RWPE1 (cell line): ENCODE measurements around the gene NGEF.

Experiments
- CTCF ChIA-PET: fragments of 350-600 bp; sonication (Branson Sonifier 250); formaldehyde crosslinking; extraction: SDS; loops from one replicate; lab custom pipeline; 2021; lab: Yijun Ruan, JAX
- POLR2A ChIA-PET: fragments of 400-600 bp; formaldehyde crosslinking; extraction: SDS; loops from one replicate; lab custom pipeline; 2020; ENCODE audit warnings: antibody characterized with exemption; ENCODE audit not compliant: low non-redundant PET; lab: Yijun Ruan, JAX
- DNase-seq: peaks from one replicate; pipeline ENCODE4 v3.0.0; 2012; ENCODE audit warnings: low spot score
- H3K27ac ChIP-seq: fragments of 450-650 bp; 2 replicates; pipeline ENCODE4 v1.5.1; 2017
- TF ChIP-seq, protein P1 (sequence below): fragments of 450-650 bp; conservative IDR thresholded peaks from 2 replicates; pipeline ENCODE4 v1.5.1; 2017; ENCODE audit warnings: low read depth, mild to moderate bottlenecking

Gene NGEF

DNA sequence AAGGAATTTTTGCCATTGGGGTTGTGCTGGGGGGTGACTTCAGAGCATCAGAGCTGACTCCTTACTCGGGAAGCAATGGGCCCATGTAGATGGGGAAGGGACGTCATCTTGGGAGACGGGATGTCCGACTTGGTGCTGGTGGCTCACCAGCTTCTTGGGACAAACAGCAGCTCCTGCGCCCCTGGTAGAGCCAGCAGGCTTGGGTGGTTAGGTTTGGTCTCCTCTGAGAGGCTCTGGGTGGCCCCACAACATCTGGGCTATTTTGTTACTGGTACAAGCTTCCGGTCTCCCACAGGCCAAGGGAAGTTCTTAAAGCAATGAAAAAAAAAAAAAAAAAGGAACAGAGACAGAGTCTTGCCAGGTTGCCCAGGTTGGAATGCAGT lies 1.8 kb downstream of the NGEF start:
- POLR2A ChIA-PET: no interaction called here
- DNase-seq: no peak
- CTCF ChIA-PET: interaction anchor here (0.6 kb wide), 1 partner anchor 91 kb away, joined by 3 read pairs; no protein-coding TSS in a partner anchor
- H3K27ac ChIP-seq: no peak overlapping the region
- TF ChIP-seq, protein P1, sequence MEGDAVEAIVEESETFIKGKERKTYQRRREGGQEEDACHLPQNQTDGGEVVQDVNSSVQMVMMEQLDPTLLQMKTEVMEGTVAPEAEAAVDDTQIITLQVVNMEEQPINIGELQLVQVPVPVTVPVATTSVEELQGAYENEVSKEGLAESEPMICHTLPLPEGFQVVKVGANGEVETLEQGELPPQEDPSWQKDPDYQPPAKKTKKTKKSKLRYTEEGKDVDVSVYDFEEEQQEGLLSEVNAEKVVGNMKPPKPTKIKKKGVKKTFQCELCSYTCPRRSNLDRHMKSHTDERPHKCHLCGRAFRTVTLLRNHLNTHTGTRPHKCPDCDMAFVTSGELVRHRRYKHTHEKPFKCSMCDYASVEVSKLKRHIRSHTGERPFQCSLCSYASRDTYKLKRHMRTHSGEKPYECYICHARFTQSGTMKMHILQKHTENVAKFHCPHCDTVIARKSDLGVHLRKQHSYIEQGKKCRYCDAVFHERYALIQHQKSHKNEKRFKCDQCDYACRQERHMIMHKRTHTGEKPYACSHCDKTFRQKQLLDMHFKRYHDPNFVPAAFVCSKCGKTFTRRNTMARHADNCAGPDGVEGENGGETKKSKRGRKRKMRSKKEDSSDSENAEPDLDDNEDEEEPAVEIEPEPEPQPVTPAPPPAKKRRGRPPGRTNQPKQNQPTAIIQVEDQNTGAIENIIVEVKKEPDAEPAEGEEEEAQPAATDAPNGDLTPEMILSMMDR: no peak

DNA sequence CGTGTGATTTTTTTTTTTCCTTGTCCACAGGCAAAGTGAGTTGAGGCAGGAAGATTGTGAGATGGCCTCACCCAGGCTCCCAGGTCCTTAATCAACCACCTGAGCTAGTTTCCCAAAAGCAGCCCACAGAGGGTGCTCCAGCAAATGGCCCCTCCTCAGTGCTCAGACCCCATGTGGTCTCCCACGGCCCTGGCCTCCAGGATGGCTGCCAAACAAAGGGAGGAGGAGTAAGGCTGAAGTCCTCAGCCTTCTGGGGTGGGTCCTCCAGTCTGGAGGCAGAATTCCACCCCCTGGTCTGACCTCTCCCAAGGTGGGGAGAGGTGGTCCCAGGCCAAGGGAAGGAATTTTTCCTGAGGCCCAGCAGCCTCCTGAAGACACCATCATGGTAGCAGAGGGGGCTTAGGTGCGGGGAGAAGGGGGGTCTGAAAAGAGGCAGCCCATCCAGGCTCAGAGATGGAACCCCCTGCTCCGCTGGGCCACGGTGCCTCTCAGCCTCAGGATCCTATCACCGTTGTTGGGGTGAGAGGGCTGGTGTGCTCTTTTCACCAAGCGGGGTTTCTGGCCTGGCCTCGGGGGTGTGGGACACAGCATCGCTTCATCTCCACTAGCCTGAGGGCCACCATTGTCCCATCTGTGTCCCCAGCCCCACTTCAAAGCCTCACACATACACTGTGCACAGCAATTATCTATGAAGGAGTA lies 2.3 kb downstream of the NGEF start:
- TF ChIP-seq, protein P1: no peak
- POLR2A ChIA-PET: no interaction called here
- CTCF ChIA-PET: interaction anchor here (0.6 kb wide), 1 partner anchor 92 kb away, joined by 3 read pairs; no protein-coding TSS in a partner anchor

DNA sequence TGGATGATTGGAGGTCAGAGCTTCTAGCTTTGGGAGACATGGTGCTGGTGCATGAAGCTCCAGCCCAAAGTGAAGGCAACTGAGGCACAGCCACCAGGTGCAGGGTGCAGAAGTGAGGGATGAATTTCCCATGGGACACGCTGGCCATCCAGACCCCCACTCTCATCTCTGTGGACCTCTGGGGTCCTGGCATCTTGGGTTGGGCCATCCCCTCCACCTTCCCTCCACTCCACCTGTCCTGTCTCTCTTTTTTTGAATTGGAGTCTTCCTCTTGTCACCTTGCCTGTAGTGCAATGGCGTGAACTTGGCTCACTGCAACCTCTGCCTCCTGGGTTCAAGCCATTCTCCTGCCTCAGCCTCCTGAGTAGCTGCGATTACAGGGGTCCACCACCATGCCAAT lies 3.4 kb downstream of the NGEF start:
- TF ChIP-seq, protein P1: no peak
- no peak for DNase-seq
- H3K27ac ChIP-seq: no peak overlapping the region
- CTCF ChIA-PET: no interaction called here
- POLR2A ChIA-PET: no interaction called here

More for the DNA sequence above, 2.3 kb downstream of the NGEF start:
- no peak for DNase-seq
- no peak overlapping the region for H3K27ac ChIP-seq

DNA sequence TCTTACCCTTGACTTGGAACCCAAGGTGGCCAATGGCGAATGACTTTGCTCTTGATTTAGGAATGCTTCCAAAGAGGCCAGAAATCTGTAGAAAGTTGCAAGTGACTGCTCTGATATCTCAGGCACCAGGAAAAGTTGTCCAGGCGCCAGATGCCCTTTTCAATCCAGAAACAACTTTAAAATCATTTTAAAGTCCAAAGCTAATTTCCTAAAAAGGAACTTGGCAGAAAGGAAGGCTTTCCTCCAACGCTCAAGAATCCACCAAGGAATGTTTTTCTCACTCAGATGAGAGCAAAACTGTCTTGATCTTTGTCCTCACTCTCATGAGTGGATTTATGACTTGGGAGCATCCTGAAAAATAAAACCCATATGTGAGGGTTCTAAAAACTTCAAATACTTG lies 5.3 kb downstream of the NGEF start:
- TF ChIP-seq, protein P1: no peak
- H3K27ac ChIP-seq: no peak overlapping the region
- CTCF ChIA-PET: no interaction called here
- POLR2A ChIA-PET: no interaction called here
- DNase-seq: no peak

DNA sequence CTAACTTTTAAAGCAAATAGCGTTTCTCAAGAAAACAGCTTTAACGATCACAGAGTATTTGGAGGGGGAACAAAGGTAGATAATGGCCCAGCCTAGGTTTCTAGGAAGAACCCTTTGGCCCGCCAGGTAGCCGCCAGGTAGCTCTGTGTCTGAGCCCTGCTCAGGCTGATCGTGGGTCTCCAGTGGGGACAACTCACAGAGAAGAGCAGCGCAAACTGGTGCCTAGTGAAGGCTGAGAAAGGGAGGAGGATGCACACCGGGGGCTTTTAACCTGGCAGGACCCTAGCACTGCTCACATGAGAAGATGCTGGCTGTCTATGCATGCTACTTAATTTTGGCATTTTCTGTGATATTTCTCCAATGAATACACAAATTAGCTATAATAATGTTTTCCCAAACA lies 5.8 kb downstream of the NGEF start:
- ChIA-PET CTCF (interaction anchor here (0.6 kb wide), 1 partner anchor 15 kb away, joined by 6 read pairs; no protein-coding TSS in a partner anchor), POLR2A (no interaction called here)
- no peak for DNase-seq
- H3K27ac ChIP-seq: no peak overlapping the region
- TF ChIP-seq, protein P1: no peak

DNA sequence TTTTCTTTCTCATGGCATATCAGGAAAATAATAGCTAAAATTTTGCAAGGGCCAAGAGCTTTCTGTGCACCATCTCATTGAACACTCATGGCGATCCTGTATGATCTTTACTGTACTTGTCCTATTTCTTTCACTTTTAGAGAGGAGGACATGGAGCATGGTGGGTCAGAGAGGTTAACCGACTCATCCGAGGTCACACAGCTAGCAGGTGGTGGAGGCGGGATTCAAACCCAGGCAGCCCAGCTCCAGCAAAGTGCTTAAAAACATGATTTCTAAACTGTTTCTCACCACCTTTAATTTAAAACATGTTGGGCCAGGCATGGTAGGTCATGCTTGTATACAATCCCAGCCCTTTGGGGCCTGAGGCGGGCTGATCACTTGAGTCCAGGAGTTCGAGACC lies 6.4 kb downstream of the NGEF start:
- CTCF ChIA-PET: interaction anchor here (0.6 kb wide), 2 partner anchors 14 to 79 kb away, joined by 3 to 6 read pairs; no protein-coding TSS in a partner anchor

More for the DNA sequence above, 6.4 kb downstream of the NGEF start:
- POLR2A ChIA-PET: no interaction called here
- DNase-seq: no peak
- H3K27ac ChIP-seq: no peak overlapping the region
- TF ChIP-seq, protein P1: no peak
